Endodermal cell (in vitro differentiated cells): Measurements from ENCODE around the gene NCS1. TPM values are rescaled to one million over a fixed set of nuclear protein-coding genes. Genes with fewer than 3 reads are reported as not detected.

ENCODE experiments used
- DNase-seq: peaks from one replicate; pipeline ENCODE4 v3.0.0-alpha.2; 2017
- H3K27ac ChIP-seq: 2 replicates; pipeline ENCODE4 v1.5.1; 2013; ENCODE audit warnings: mild to moderate bottlenecking, low read depth, low read length, moderate library complexity
- H3K27me3 ChIP-seq: 2 replicates; pipeline ENCODE4 v1.6.1; 2013; ENCODE audit warnings: mild to moderate bottlenecking, low read length, moderate library complexity; ENCODE audit not compliant: insufficient read depth, control insufficient read depth, poor library complexity, severe bottlenecking
- H3K36me3 ChIP-seq: 2 replicates; pipeline ENCODE4 v1.7.0; 2013; ENCODE audit warnings: mild to moderate bottlenecking, low read length, moderate library complexity; ENCODE audit not compliant: control insufficient read depth, insufficient read depth
- H3K4me1 ChIP-seq: one replicate; pipeline ENCODE4 v1.7.0; 2013; ENCODE audit warnings: low read length; ENCODE audit not compliant: control insufficient read depth, insufficient read depth
- H3K4me3 ChIP-seq: 2 replicates; pipeline ENCODE4 v1.5.1; 2013; ENCODE audit warnings: mild to moderate bottlenecking, low read length, moderate library complexity
- H3K9ac ChIP-seq: 2 replicates; pipeline ENCODE4 v1.6.1; 2013; ENCODE audit warnings: mild to moderate bottlenecking, low read length, moderate library complexity; ENCODE audit not compliant: poor library complexity, severe bottlenecking; ENCODE audit errors: extremely low read depth
- H3K9me3 ChIP-seq: 2 replicates; pipeline ENCODE4 v1.6.1; 2013; ENCODE audit warnings: mild to moderate bottlenecking, low read length, moderate library complexity; ENCODE audit not compliant: control insufficient read depth
- H3K27ac Mint-ChIP-seq: 2 replicates; pipeline ENCODE4 v1.8.0; 2020; ENCODE audit warnings: mixed read lengths
- H3K27me3 Mint-ChIP-seq: 2 replicates; pipeline ENCODE4 v1.8.0; 2021; ENCODE audit warnings: mild to moderate bottlenecking, mixed read lengths; ENCODE audit not compliant: insufficient read depth
- H3K36me3 Mint-ChIP-seq: 2 replicates; pipeline ENCODE4 v1.8.0; 2020; ENCODE audit warnings: low read depth, mixed read lengths
- H3K4me1 Mint-ChIP-seq: 2 replicates; pipeline ENCODE4 v1.8.0; 2020; ENCODE audit warnings: mixed read lengths
- H3K4me3 Mint-ChIP-seq: 2 replicates; pipeline ENCODE4 v1.8.0; 2020; ENCODE audit warnings: mild to moderate bottlenecking, moderate library complexity, mixed read lengths
- H3K9me3 Mint-ChIP-seq: 2 replicates; pipeline ENCODE4 v1.8.0; 2020; ENCODE audit warnings: mild to moderate bottlenecking, mixed read lengths
- CTCF ChIP-seq: fragments of 200-600 bp; sonication (generic); conservative IDR thresholded peaks from 2 replicates; pipeline ENCODE4 v1.5.0; 2021; ENCODE audit warnings: antibody characterized with exemption, mild to moderate bottlenecking
- WGBS, 2 experiments: methylation state at CpG; one replicate each; pipeline versions ENCODE4 v1.1.5 to v1.1.7; 2013; ENCODE audit warnings: missing lambda C conversion rate in 2 of 2, mixed read lengths in 1 of 2; ENCODE audit not compliant: insufficient coverage in 1 of 2, insufficient read length in 1 of 2; 5-methylcytosine and 5-hydroxymethylcytosine counted together
- total RNA-seq, 2 donors: library from RNA; stranded (reverse); fragmentation: NEBNext Ultra II Directional in 1 of 2; extraction: Animal tissue kit (Norgen Biotek cat#: 25700) in 1 of 2; gene quantifications; 2 replicates in 1 of 2; 3 replicates in 1 of 2; pipeline ENCODE4 v1.2.1, GENCODE V29; 2021

Gene NCS1
- total RNA-seq, 2 donors from 2014 or later: 40.6 to 47.7 TPM

- 72 to 87% methylated on average over 2 to 6 of the region's 6 CpGs for WGBS, 2 experiments
- no peaks in the 10 kb centered on the region for H3K9me3 Mint-ChIP-seq
- no peaks in the 10 kb centered on the region for H3K36me3 Mint-ChIP-seq
- DNase-seq: no peak
- Histone ChIP-seq H3K9me3 (no peaks in the 10 kb centered on the region), H3K9ac (no peak overlapping the region), H3K27ac (peak overlapping the region; percentile 79), H3K36me3 (no peaks in the 10 kb centered on the region), H3K4me1 (no peaks in the 10 kb centered on the region), H3K4me3 (no peak overlapping the region), H3K27me3 (no peaks in the 10 kb centered on the region)
- no peaks in the 10 kb centered on the region for H3K27me3 Mint-ChIP-seq
- H3K4me1 Mint-ChIP-seq: peaks cover 21% of the 10 kb centered on the region
- no peak for TF ChIP-seq CTCF
- H3K27ac Mint-ChIP-seq: peak overlapping the region; percentile 45
- H3K4me3 Mint-ChIP-seq: no peak overlapping the region
Measured at GRCh38 chr9:130186051-130186450, 13.8 kb downstream of the NCS1 start.

- Mint-ChIP-seq H3K27ac (peak overlapping the region; percentile 45), H3K4me1 (peaks cover 21% of the 10 kb centered on the region), H3K9me3 (no peaks in the 10 kb centered on the region), H3K4me3 (no peak overlapping the region), H3K36me3 (no peaks in the 10 kb centered on the region), H3K27me3 (no peaks in the 10 kb centered on the region)
- 47 to 60% methylated on average over 15 to 25 of the region's 25 CpGs for WGBS, 2 experiments
- H3K9me3 ChIP-seq: no peaks in the 10 kb centered on the region
- H3K4me1 ChIP-seq: no peaks in the 10 kb centered on the region
- no peaks in the 10 kb centered on the region for H3K27me3 ChIP-seq
- no peak for TF ChIP-seq CTCF
- H3K27ac ChIP-seq: no peak overlapping the region
- no peak overlapping the region for H3K4me3 ChIP-seq
- no peak overlapping the region for H3K9ac ChIP-seq
- peak; percentile 95 for DNase-seq
- no peaks in the 10 kb centered on the region for H3K36me3 ChIP-seq
Measured at GRCh38 chr9:130186839-130187522, 14.8 kb downstream of the NCS1 start.

- no peaks in the 10 kb centered on the region for H3K9me3 ChIP-seq
- H3K4me1 Mint-ChIP-seq: peaks cover 21% of the 10 kb centered on the region
Measured at GRCh38 chr9:130187523-130187846, 15.3 kb downstream of the NCS1 start.

More at GRCh38 chr9:130187523-130187846, 15.3 kb downstream of the NCS1 start:
- Mint-ChIP-seq H3K27ac (no peak overlapping the region), H3K9me3 (no peaks in the 10 kb centered on the region), H3K4me3 (no peak overlapping the region), H3K36me3 (no peaks in the 10 kb centered on the region), H3K27me3 (no peaks in the 10 kb centered on the region)
- Histone ChIP-seq H3K4me1 (no peaks in the 10 kb centered on the region), H3K4me3 (no peak overlapping the region), H3K9ac (no peak overlapping the region), H3K36me3 (no peaks in the 10 kb centered on the region), H3K27me3 (no peaks in the 10 kb centered on the region), H3K27ac (no peak overlapping the region)
- DNase-seq: no peak
- 79 to 83% methylated on average over 8 to 9 of the region's 9 CpGs for WGBS, 2 experiments
- TF ChIP-seq CTCF: no peak
